Mammary microvascular endothelial cell (primary cell): ENCODE data around the gene ZNF784. TPM values are rescaled to one million over a fixed set of nuclear protein-coding genes. Genes with fewer than 3 reads are reported as not detected.

Experiments used
- total RNA-seq: library from RNA; depleted of rRNA; stranded (reverse); fragments of >200 nt; gene quantifications from 2 replicates; pipeline ENCODE4 v1.2.3, GENCODE V29; 2015

ZNF784 gene
- total RNA-seq = 4.5 and 5.0 TPM in 2 replicates

DNA sequence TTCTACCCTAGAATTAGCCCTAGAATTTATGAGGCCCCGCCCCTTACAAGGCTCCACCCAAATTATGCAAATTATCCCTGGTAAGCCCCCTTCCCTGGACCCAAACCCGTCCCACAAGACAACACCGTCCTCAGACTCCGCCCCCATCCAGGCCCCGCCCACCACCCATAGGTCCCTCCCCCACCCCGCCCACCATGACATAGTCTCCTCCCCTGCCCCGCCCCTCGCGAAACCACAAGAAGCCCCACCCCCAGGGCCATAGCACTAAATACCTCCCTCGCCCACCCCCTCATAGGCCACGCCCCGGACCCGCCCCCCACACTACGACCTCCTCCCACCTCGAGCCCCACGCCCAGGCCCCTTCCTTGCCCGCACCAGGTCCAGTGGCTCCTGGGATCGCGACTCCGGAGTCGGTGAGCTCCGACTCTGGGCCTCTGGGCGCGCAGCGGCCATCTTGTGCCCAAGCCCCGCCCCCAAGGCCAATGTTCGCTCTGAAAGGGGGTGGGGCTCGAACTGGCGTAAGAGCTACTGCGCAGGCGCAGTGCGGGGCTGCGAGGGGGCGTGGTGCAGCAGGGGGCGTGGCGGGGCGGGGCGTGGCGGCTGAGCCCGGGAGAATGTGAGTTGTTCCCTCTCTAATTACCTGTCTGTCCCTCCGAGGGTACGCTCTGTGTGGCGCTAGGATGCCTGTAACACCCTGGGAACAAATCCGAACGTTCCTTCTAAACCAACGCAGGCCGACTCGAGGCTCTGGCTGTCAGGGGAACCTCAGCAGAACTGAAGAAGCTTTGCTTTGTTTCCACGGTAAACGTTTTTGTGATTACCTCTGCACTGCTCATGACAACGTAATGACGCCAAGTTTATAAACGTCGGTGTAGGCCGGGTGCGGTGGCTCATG is at the start of gene ZNF784:
Gene ZNF784, minus strand, starts transcription at position 458 of the 895 bp plus-strand sequence. Its CDS starts 5 bp downstream, at position 453.

GRCh38 chr19:55654868-55655647 is 30.7 kb upstream of the ZNF784 start, which contains the start of gene U2AF2:
TSS of gene U2AF2 (plus strand) at chr19:55655035. CDS start at chr19:55655105, 70 bp downstream.

GRCh38 chr19:55647732-55648584 is 23.6 kb upstream of the ZNF784 start, which contains the start of gene CCDC106:
TSS of gene CCDC106 (plus strand) at chr19:55648212. CDS start at chr19:55649047, 835 bp downstream.

DNA sequence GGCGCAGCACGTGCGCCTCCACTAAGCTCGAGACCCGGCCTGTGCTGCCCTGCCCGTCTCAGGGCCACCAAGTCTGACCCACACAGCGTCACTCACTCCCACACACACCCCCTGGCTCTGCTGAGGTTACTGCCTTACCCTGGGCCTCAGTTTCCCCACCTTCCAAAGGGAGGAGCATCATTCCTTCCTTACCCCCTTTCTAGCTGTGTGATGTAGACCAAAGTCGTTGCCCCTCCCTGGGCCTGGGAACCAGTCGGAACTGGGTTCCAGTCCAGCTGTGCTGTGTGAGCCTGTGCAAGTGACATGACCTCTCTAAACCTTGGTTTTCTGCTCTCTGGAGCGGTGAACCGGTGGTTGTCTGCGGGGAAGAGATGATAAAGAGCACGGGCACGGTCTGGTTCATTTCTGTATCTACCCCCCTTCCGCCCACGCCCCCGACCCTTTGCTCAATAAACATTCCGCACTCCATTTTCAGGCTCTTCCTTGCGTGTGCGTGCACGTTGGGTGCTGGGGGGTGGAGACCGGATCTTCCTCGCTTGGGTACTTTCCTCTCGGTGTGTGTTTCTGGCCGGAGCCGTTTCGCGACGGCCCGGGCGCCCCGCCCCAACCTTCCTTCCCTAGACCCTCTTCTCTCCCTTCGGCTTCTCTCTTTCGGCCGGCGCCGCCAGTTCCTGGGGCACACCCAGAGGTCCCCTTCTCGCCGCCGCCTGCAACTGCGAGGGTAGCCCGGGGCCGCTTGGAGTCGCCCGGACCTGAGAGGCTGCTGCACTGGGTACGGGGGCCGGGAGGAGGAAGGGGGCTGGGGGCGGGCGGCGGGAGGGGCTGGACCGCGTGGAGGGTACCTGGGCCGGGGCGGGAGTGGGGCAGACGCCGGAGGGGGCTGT is 18.9 kb upstream of the ZNF784 start, which contains the start of gene ZNF581:
Gene ZNF581, plus strand, starts transcription at position 647 of the 884 bp plus-strand sequence. CDS start 923 bp downstream, outside the sequence.

GRCh38 chr19:55640577-55641425 is 16.4 kb upstream of the ZNF784 start, which contains the start of gene ZNF580:
TSS of gene ZNF580 (plus strand) at chr19:55641002. CDS start at chr19:55642509, 1,507 bp downstream.

GRCh38 chr19:55605637-55606470 is 18.5 kb downstream of the ZNF784 start, which contains the start of gene ZNF865:
TSS of gene ZNF865 (plus strand) at chr19:55605647. CDS start at chr19:55613619, 7,972 bp downstream.

DNA sequence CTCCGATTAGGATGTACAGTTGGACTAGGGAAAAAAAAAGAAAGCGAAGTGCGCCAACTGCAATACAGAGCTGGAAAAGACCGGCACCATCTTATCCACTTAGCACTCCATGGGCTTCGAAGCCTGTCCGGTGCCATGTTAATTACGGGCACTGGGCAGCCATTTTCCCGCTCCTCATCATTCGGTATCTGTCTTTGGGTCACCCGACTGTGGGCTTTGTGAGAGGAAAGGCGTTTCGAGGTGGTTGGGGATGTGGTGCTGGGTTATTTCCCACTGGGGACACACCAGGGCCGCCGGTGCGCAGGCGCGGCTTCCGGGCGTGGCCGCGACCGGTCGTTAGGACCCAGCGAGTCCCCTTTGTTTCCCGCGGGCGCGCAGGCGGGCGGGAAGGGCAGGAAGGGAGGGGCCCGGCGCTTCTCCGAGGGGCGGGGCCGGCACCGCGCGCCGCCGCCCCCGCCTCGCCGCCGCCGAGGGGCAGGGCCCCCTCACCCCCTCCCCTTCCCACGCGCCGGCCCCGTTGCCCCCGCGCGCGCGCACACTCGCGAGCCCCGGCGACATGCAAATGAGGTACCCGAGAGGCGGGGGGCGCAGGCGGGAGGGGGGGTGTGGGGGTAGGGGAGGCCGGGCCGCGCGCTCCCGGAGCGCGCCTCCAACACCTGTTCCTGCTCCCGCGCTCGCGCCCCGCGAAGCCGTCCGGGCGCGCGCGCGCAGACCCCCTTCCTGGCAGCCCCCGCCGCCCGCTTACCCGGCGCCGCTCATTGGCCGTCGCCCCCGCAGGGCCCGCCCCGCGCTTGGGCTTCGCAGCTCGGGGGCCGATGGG is 24.3 kb downstream of the ZNF784 start, which contains the start of gene ZNF524:
Gene ZNF524, plus strand, starts transcription at position 447 of the 820 bp plus-strand sequence. CDS start 1,825 bp downstream, outside the sequence.

GRCh38 chr19:55599468-55599841 is 24.9 kb downstream of the ZNF784 start, which contains the start of gene FIZ1:
TSS of gene FIZ1 (minus strand) at chr19:55599517. CDS start at chr19:55597865, 1,652 bp downstream.

GRCh38 chr19:55580628-55581144 is 43.7 kb downstream of the ZNF784 start, which contains the start of gene ZNF579:
TSS of gene ZNF579 (minus strand) at chr19:55580848. CDS start at chr19:55579639, 1,209 bp downstream.

Other genes with a start within 250 kb of the ZNF784 start
- not detected in 2 replicates for gene TMEM190, start 247.7 kb downstream of the ZNF784 start, total RNA-seq
- gene TMEM238, start 240.3 kb downstream of the ZNF784 start, total RNA-seq = not detected in 2 replicates
- gene RPL28, start 238.6 kb downstream of the ZNF784 start, total RNA-seq = 251 and 353 TPM in 2 replicates
- gene UBE2S, start 216.8 kb downstream of the ZNF784 start, total RNA-seq = 153 and 158 TPM in 2 replicates
- gene SHISA7, start 181.3 kb downstream of the ZNF784 start, total RNA-seq = not detected in 2 replicates
- 73.3 and 78.3 TPM in 2 replicates for gene ISOC2, start 162.9 kb downstream of the ZNF784 start, total RNA-seq
- not detected in 2 replicates for gene C19orf85, start 159.8 kb downstream of the ZNF784 start, total RNA-seq
- 3.9 and 8.3 TPM in 2 replicates for gene ZNF628, start 147.9 kb downstream of the ZNF784 start, total RNA-seq
- 15.4 and 16.5 TPM in 2 replicates for gene NAT14, start 139.4 kb downstream of the ZNF784 start, total RNA-seq
- 0.27 and 0.74 TPM in 2 replicates for gene SSC5D, start 136.1 kb downstream of the ZNF784 start, total RNA-seq
- gene SBK2, start 87.4 kb downstream of the ZNF784 start, total RNA-seq = not detected in 2 replicates
- 0.27 and 0.39 TPM in 2 replicates for gene SBK3, start 79.0 kb downstream of the ZNF784 start, total RNA-seq
- gene ZNF579, start 43.7 kb downstream of the ZNF784 start, total RNA-seq = 4.7 and 6.4 TPM in 2 replicates
- gene FIZ1, start 25.0 kb downstream of the ZNF784 start, total RNA-seq = 3.1 and 6.0 TPM in 2 replicates
- 21.8 and 29.8 TPM in 2 replicates for gene ZNF524, start 24.3 kb downstream of the ZNF784 start, total RNA-seq
- 1.8 and 2.7 TPM in 2 replicates for gene ZNF865, start 18.9 kb downstream of the ZNF784 start, total RNA-seq
- 6.5 and 11.2 TPM in 2 replicates for gene ZNF580, start 16.4 kb upstream of the ZNF784 start, total RNA-seq
- 18.2 and 18.9 TPM in 2 replicates for gene ZNF581, start 19.1 kb upstream of the ZNF784 start, total RNA-seq
- 10.7 and 11.7 TPM in 2 replicates for gene CCDC106, start 23.6 kb upstream of the ZNF784 start, total RNA-seq
- 161 and 178 TPM in 2 replicates for gene U2AF2, start 30.5 kb upstream of the ZNF784 start, total RNA-seq
- 106 and 120 TPM in 2 replicates for gene EPN1, start 50.7 kb upstream of the ZNF784 start, total RNA-seq
- gene NLRP9, start 113.8 kb upstream of the ZNF784 start, total RNA-seq = not detected in 2 replicates
- 1.8 TPM in 1 of 2 replicates, not detected in the other for gene RFPL4A, start 134.5 kb upstream of the ZNF784 start, total RNA-seq
- not detected in 2 replicates for gene RFPL4AL1, start 144.6 kb upstream of the ZNF784 start, total RNA-seq
- not detected in 2 replicates for gene NLRP11, start 207.4 kb upstream of the ZNF784 start, total RNA-seq
- gene NLRP4, start 212.0 kb upstream of the ZNF784 start, total RNA-seq = not detected in 2 replicates